GM23338 (cell line): ENCODE results near the gene MAP4.
"Not testable (repeated sequence)": the region's sequence is repeated elsewhere in the genome, so short reads cannot be mapped to it uniquely, and the experiment has no call there.

ENCODE experiments used
- CREB1 ChIP-seq: fragments of 250-450 bp; sonication (Bioruptor Pico); IDR thresholded peaks from 2 replicates; pipeline ENCODE4 v1.5.0; 2020; ENCODE audit warnings: low read depth, mild to moderate bottlenecking, moderate library complexity
- CTCF ChIP-seq, 2 experiments: fragments of 200-600 bp in 1 of 2; sonication (generic) in 1 of 2; conservative IDR thresholded peaks; 2 replicates each; pipeline versions ENCODE4 v1.5.1 to v1.6.1; 2016 to 2017; ENCODE audit warnings: antibody characterized with exemption in 2 of 2, low read depth in 2 of 2, mild to moderate bottlenecking in 2 of 2, moderate library complexity in 1 of 2
- EZH2 ChIP-seq: fragments of 200-600 bp; sonication (generic); IDR thresholded peaks from one replicate; pipeline ENCODE4 v1.8.0; 2017; ENCODE audit warnings: antibody characterized with exemption, mild to moderate bottlenecking, low read depth; ENCODE audit not compliant: unreplicated experiment
- EZH2phosphoT487 ChIP-seq: fragments of 200-600 bp; sonication (generic); IDR thresholded peaks from one replicate; pipeline ENCODE4 v1.8.1; 2018; ENCODE audit warnings: antibody characterized with exemption; ENCODE audit not compliant: unreplicated experiment
- POLR2AphosphoS5 ChIP-seq: IDR thresholded peaks from 2 replicates; pipeline ENCODE4 v1.6.1; 2016; ENCODE audit warnings: antibody characterized with exemption, low read depth
- REST ChIP-seq: IDR thresholded peaks from one replicate; pipeline ENCODE4 v1.6.1; 2018; ENCODE audit warnings: antibody characterized with exemption; ENCODE audit not compliant: unreplicated experiment

- TF ChIP-seq CTCF (conservative IDR thresholded peaks at IDR 0.05; ENCODE audit: low read depth in 2 of 2); POLR2AphosphoS5; CREB1 (CRISPR knock-in tag); EZH2phosphoT487; REST; EZH2: not testable (repeated sequence)
Measured at GRCh38 chr3:47829482-47829881, 186.7 kb downstream of the MAP4 start.
